ENCODE results near the gene NME8. TPM values are rescaled to one million over a fixed set of nuclear protein-coding genes. Genes with fewer than 3 reads are reported as not detected.

NME8 gene
- total RNA-seq, 4 donors from 2014 or later: 0.72 TPM; not detected in 3

DNA sequence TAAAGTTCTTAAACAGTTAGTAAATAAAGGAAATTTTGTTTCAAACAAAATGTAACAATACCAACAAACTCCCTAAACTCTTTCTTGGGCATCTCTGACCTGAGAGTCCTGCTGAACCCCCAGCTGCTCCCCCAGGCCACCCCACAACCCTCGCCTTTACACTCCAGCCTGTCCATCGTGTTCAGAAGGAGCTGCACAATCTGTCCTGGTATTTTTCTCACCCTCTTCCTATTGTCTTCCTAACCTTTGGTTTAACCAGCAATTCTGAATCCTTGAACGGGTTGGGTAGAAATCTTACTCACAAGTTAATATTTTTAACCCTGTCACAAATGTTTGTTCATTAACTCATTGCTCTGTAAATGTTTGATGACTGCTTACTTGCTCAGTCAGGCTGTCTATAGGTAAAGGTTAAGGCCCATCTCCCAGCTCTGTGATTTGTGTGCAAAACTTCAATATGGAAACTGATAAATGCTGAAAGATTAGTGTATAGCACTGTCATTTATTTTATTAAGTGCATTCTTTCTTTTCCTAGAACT is 51.4 kb downstream of the NME8 start:
- TF ChIP-seq, protein P1, sequence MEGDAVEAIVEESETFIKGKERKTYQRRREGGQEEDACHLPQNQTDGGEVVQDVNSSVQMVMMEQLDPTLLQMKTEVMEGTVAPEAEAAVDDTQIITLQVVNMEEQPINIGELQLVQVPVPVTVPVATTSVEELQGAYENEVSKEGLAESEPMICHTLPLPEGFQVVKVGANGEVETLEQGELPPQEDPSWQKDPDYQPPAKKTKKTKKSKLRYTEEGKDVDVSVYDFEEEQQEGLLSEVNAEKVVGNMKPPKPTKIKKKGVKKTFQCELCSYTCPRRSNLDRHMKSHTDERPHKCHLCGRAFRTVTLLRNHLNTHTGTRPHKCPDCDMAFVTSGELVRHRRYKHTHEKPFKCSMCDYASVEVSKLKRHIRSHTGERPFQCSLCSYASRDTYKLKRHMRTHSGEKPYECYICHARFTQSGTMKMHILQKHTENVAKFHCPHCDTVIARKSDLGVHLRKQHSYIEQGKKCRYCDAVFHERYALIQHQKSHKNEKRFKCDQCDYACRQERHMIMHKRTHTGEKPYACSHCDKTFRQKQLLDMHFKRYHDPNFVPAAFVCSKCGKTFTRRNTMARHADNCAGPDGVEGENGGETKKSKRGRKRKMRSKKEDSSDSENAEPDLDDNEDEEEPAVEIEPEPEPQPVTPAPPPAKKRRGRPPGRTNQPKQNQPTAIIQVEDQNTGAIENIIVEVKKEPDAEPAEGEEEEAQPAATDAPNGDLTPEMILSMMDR (IDR thresholded peaks at IDR 0.05): no peak
- DNase-seq (ENCODE audit: low spot score): no peak
- ATAC-seq (ENCODE audit: low FRiP score): no peak

DNA sequence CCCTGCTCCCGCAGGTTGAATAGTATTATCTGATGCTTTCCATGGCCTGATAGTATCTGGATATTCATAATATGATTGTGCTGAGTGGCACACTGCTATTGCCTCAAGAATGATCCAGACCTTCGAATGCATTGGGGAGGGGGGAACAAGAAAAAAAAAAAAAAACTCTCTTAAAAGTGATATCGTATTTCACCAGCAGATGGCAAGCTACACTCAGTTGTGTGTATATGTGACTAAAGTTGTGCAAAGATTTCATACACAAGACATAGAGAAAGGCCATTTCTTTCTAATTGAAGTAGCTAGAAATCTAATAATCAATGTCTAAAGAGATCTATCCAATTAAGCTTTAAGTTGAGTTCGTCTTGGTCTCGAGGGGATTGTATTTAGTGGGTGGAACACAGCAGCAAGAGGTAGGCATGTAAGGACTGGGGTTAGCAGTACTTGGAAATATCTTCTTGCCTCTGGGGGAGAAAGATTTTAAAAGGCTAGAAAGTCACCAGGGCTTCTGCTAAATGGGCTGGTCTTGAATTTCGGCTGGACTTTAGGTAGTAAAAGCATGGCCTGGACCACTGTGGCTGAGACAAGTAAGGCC is 52.9 kb downstream of the NME8 start:
- TF ChIP-seq, protein P1 (IDR thresholded peaks at IDR 0.05): no peak
- ATAC-seq (ENCODE audit: low FRiP score) (peak; percentile 63), DNase-seq (ENCODE audit: low spot score) (no peak)

DNA sequence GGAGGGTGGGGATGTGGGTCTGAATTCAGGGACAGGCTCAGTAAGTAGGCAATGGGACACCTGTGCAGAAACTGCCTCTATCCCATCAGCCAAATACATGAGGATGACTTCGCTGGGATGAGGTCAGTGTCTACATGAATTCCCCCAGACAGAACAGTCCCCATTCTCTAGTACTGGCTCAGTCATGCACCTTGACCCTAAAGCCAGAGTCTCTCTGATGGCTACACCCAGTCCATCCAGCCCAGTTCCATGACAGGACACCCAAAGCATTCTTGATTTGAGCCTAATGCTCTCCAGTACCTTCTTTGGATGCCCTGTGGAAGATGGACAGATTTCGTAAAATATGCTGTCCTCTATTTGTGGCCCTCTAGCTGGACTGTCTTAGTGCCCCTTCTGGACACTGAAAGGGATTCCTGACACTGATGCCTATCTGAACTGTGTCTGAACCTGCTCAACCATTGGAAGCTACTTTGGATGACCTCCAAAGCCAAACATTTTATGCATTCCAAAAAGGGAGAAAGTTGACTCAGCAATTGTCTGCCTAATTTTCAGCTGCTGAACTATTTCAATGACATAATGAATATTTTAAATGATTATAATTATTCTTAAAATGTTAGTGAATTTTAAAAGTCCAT is 53.6 kb downstream of the NME8 start:
- ATAC-seq (ENCODE audit: low FRiP score): peak; percentile 56
- DNase-seq (ENCODE audit: low spot score): no peak
- TF ChIP-seq, protein P1 (IDR thresholded peaks at IDR 0.05): no peak

DNA sequence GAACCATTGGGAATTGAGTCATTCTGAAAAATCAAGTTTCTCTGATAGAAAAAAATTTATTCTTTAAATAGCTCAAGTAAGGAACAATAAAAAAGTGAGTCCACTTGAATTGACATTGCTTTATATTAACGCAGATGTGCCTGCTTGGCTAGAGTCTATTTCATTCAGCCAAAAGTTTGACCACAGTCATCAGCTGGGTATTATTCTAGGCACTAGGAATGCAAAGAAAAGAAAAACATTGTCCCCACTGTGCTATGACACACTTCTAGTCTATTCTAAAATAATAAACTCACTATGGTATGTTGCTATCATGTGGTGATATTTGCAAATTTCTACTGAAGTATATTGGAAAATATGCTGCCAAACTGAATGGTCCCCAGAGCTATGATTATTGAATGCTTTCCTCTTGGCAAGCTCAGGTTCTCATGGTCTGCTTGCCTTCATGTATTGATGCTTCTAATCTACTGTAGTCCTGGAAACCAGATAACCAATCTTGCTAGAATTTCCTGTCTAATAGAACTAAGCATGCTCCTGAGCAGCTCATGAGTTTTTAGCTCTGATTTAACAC is 59.9 kb downstream of the NME8 start:
- no peak for DNase-seq (ENCODE audit: low spot score)
- TF ChIP-seq, protein P1 (IDR thresholded peaks at IDR 0.05): no peak
- ATAC-seq (ENCODE audit: low FRiP score): no peak

DNA sequence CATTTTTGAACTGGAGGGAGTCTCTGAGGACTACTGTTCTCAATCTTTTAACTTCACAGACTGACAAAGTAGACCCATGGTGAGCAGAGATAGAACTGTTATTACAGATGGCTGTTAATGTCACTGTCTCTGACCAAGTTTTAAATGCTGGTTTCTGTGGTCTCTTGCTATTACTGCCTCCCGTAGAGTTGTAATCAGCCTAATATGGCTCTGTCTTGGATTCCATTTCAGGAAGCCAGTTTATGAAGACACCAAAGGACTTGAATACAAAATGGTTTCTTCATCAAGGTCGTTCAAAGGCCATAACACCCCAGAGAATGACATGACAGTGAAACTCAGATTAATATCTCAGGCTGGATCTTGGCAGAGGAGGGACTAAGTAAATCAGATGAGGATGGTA is 64.4 kb downstream of the NME8 start:
- TF ChIP-seq, protein P1 (IDR thresholded peaks at IDR 0.05): no peak
- ATAC-seq (ENCODE audit: low FRiP score) (no peak), DNase-seq (ENCODE audit: low spot score) (no peak)

DNA sequence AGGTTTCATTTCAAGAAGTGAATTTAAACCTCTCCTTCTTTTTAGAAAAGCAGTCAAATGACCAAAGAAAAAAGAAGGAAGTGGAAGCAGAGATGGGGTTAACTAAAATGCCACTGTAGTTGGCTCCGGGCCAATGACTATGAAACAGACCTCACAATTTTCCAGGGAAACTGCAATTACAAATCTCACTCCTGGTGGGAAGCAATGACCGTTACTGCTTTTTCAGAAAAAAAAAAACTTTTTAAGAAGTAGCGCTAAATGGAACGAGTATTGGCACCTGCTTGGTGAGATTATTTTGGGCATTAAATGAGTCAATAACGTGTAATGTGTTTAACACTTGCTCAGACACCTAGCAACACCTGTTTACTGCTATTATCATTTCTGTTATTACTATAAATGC is 67.0 kb downstream of the NME8 start:
- DNase-seq (ENCODE audit: low spot score): no peak

More for the DNA sequence above, 67.0 kb downstream of the NME8 start:
- TF ChIP-seq, protein P1 (IDR thresholded peaks at IDR 0.05): no peak
- ATAC-seq (ENCODE audit: low FRiP score): no peak

Measured in omental fat pad (tissue), 4 donors.